Activated T-helper 1 cell treated with anti-CD3 and anti-CD28 coated beads, Interleukin-12 subunit alpha, Interleukin-12 subunit beta, Interleukin-2, Interleukin-4 antibody, amounts not matched to agents 30 ng/mL and 10 ng/mL and 1 ng/mL, durations not matched to agents 14 hours and 24 hours and 36 hours (primary cell): ENCODE results near the gene PPP5C. TPM values are rescaled to one million over a fixed set of nuclear protein-coding genes. Genes with fewer than 3 reads are reported as not detected.

Experiments used
- DNase-seq: peaks from one replicate; pipeline ENCODE4 v3.0.0; 2021; ENCODE audit warnings: low spot score
- H3K27ac Mint-ChIP-seq: one replicate; pipeline ENCODE4 v1.8.0; 2021; ENCODE audit warnings: mild to moderate bottlenecking, mixed read lengths
- H3K27me3 Mint-ChIP-seq: one replicate; pipeline ENCODE4 v1.8.0; 2022; ENCODE audit warnings: mild to moderate bottlenecking, moderate library complexity, mixed read lengths; ENCODE audit not compliant: insufficient read depth
- H3K36me3 Mint-ChIP-seq: one replicate; pipeline ENCODE4 v1.8.0; 2021; ENCODE audit warnings: low read depth, mixed read lengths
- H3K4me1 Mint-ChIP-seq: one replicate; pipeline ENCODE4 v1.8.0; 2021; ENCODE audit warnings: low read depth, mixed read lengths
- H3K4me3 Mint-ChIP-seq: one replicate; pipeline ENCODE4 v1.8.0; 2021; ENCODE audit warnings: mild to moderate bottlenecking, moderate library complexity, mixed read lengths
- H3K9me3 Mint-ChIP-seq: one replicate; pipeline ENCODE4 v1.8.0; 2021; ENCODE audit warnings: mixed read lengths
- intact Hi-C: fragments of 100-400 bp; cut with micrococcal nuclease; formaldehyde crosslinking; loops from one replicate; pipeline ENCODE4 v1.15.1; 2024
- total RNA-seq: library from RNA; stranded (reverse); gene quantifications from 2 replicates; pipeline ENCODE4 v1.2.3, GENCODE V29; 2022

Gene PPP5C
- total RNA-seq, 1 donor from 2014 or later, result 160 TPM

DNA sequence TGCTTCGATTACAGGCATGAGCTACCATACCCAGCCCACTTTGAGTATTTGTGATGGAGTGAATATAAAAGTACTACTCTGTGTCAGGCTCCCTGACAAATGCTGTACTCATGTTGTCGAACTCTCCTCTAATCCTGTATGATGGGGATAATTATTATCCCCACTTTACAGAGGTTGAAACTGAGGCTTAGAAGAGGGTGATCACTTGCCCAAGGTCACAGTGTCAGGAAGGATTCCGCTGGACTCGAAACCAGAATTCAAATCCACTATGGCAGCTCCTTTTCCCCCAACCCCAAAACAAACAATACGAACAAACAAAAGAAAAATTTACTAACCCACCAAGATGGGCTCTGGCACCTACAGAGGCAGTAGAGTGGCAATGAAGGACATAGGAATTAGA is 1.7 kb upstream of the PPP5C start:
- peaks cover 21% of the 10 kb centered on the region for H3K36me3 Mint-ChIP-seq
- no peak for DNase-seq
- H3K4me1 Mint-ChIP-seq, result peaks cover 30% of the 10 kb centered on the region
- intact Hi-C loops, result loop anchor here (5.0 to 10.0 kb wide), 2 partner anchors 460 to 483 kb away; partner anchors contain the start of genes FOXA3, IRF2BP1 and SYMPK
- H3K4me3 Mint-ChIP-seq, result no peak overlapping the region
- no peak overlapping the region for H3K27ac Mint-ChIP-seq
- peaks cover 26% of the 10 kb centered on the region for H3K27me3 Mint-ChIP-seq
- no peaks in the 10 kb centered on the region for H3K9me3 Mint-ChIP-seq

DNA sequence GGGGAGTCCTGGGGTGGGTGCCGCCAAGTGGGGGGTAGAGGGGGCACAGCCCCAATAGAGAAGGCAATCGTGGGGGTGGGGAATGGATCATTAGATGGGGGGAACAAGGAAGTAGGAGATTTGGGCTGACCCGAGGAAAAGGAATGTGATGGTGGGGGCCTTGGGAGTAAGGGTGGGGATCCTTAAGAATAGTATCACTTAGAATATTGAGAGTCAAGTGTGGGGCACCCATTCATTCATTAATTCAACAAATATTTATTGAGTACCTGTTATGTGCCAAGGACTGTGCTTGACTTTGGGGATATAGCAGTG is 641 bp downstream of the PPP5C start:
- H3K9me3 Mint-ChIP-seq, result no peaks in the 10 kb centered on the region
- H3K4me1 Mint-ChIP-seq, result peaks cover 51% of the 10 kb centered on the region
- peaks cover 27% of the 10 kb centered on the region for H3K36me3 Mint-ChIP-seq
- peaks cover 12% of the 10 kb centered on the region for H3K27me3 Mint-ChIP-seq
- H3K4me3 Mint-ChIP-seq, result peak overlapping the region; percentile 94
- DNase-seq, result no peak
- intact Hi-C loops, result loop anchor here (1.0 to 10.0 kb wide), 5 partner anchors 15 to 485 kb away; partner anchors contain the start of genes CCDC61, FOXA3, IRF2BP1 and SYMPK
- H3K27ac Mint-ChIP-seq, result peak overlapping the region; percentile 93

DNA sequence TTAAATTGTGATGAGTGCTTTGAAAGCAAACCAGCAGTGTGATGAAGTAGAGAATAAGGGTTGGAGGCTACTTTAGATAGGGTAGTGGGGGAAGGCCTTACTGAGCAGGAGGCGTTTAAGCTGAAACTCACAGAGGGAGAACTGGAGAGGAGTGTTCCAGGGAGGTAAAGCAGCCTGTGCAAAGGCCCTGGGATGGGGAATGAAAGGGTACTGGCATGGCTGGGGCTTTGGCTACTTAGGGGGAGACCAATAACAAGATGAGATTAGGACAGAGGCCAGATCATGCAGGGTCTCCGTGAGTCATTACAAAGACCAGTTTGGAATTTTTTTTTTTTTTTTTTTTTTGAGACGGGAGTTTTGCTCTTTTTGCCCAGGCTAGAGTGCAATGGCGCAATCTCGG is 1.1 kb downstream of the PPP5C start:
- H3K4me1 Mint-ChIP-seq, result peaks cover 51% of the 10 kb centered on the region

DNA sequence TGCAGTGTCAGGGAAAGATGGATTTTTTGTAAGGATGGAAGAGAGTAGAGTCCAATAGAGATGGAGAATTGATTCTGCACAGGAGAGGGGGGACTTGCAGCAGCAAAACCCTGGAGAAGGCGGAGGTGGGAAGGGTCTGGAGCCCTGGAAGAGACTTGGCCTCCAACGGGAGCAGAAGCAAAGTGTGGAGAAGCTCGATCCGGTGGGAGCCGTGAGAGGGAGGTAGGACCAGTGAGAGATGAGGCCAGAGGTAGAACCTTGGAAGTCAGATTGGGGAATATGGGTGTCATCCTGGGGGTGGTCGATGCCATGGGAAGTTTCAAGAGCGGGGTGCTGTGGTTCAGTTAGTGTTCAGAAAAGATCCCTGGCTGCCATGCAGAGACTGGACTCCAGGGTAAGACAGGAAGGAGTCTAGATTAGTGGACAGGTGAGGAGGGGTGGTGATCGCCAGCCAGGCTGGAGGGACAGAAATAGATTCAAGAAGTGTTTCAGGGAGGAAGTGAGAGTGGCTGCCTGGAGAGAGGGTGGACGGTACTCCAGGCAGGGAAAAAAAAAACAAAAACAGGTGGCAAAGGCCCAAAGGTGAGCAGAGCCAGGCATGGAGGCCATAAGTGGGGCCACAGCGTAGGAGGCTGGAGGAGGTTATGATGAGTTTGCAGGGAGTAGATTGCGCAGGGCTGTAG is 2.6 kb downstream of the PPP5C start:
- intact Hi-C loops, result loop anchor here (5.0 to 10.0 kb wide), 2 partner anchors 465 to 487 kb away; partner anchors contain the start of genes FOXA3, IRF2BP1 and SYMPK
- peaks cover 34% of the 10 kb centered on the region for H3K36me3 Mint-ChIP-seq
- peaks cover 51% of the 10 kb centered on the region for H3K4me1 Mint-ChIP-seq
- no peaks in the 10 kb centered on the region for H3K27me3 Mint-ChIP-seq
- no peak for DNase-seq
- peak overlapping the region; percentile 98 for H3K27ac Mint-ChIP-seq
- H3K4me3 Mint-ChIP-seq, result peak overlapping the region; percentile 94
- H3K9me3 Mint-ChIP-seq, result no peaks in the 10 kb centered on the region

More for the DNA sequence above, 1.1 kb downstream of the PPP5C start:
- Mint-ChIP-seq H3K27ac (peak overlapping the region; percentile 93), H3K36me3 (peaks cover 29% of the 10 kb centered on the region), H3K27me3 (peaks cover 8% of the 10 kb centered on the region), H3K4me3 (peak overlapping the region; percentile 94), H3K9me3 (no peaks in the 10 kb centered on the region)
- intact Hi-C loops, result loop anchor here (1.0 to 10.0 kb wide), 5 partner anchors 14 to 486 kb away; partner anchors contain the start of genes CCDC61, FOXA3, IRF2BP1 and SYMPK
- DNase-seq, result no peak

DNA sequence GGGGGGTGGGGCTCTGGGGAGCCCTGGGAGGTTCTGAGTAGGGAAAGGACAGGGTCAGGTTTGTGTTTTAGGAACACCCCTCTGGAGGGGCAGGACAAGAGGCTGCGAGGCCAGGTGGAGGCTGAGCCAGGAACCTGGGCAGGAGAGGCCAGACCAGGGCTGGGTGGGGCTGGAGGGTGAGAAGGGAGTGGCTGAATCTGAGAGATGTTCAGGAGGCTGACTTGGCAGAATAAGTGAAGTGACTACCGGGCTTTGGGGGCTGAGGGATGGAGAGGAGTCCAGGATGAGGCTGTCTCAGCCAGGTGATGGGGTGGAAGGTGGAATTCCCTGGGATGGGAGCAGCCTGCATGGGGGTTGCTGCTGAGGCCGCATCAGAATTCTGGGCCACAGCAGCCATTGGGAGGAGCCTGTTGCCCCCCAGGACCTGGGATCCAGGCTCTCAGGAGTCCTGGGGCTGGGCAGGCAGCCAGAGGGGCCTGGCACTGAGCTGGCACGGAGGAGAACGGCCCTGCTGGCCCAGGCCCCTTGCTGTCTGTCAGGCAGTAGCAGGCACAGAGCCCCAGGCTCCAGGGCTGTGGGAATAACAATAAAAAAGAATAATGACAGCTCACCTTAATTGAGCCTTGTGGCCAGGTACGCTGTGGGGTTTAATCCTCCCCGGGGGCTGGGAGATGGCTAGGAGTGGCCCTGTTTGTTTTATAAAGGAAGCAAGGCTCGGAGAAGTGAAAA is 3.3 kb downstream of the PPP5C start:
- intact Hi-C loops, result loop anchor here (2.0 kb wide), 1 partner anchor 21 kb away; no protein-coding TSS in a partner anchor
- H3K27me3 Mint-ChIP-seq, result no peaks in the 10 kb centered on the region
- DNase-seq, result no peak
- peak overlapping the region; percentile 94 for H3K4me3 Mint-ChIP-seq
- peaks cover 57% of the 10 kb centered on the region for H3K4me1 Mint-ChIP-seq
- H3K27ac Mint-ChIP-seq, result peak overlapping the region; percentile 98
- no peaks in the 10 kb centered on the region for H3K9me3 Mint-ChIP-seq
- peaks cover 42% of the 10 kb centered on the region for H3K36me3 Mint-ChIP-seq

DNA sequence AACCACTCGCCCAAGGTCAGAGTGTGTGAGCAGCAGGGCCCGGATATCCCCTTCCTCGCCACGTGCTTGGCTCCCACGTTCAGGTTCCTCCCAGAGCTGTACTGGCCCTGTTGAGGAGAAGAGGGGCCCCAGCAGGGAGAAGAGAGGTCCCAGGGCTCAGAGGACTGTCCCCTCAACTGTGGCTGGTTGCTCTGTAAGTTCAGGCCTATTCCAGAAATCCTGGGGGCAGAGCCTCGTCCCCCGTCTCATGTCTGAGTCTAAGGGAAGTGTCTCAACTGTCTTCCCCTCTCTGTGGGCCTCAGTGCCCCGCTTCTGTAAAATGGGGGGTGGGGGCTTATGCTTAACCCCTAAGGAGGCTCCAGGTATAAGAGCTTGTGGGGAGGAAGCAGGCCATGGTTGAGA is 3.9 kb downstream of the PPP5C start:
- Mint-ChIP-seq H3K27ac (peak overlapping the region; percentile 98), H3K4me1 (peaks cover 62% of the 10 kb centered on the region), H3K36me3 (peaks cover 47% of the 10 kb centered on the region), H3K27me3 (no peaks in the 10 kb centered on the region), H3K4me3 (peak overlapping the region; percentile 94), H3K9me3 (no peaks in the 10 kb centered on the region)
- no peak for DNase-seq
- intact Hi-C loops, result loop anchor here (2.0 kb wide), 1 partner anchor 20 kb away; no protein-coding TSS in a partner anchor

DNA sequence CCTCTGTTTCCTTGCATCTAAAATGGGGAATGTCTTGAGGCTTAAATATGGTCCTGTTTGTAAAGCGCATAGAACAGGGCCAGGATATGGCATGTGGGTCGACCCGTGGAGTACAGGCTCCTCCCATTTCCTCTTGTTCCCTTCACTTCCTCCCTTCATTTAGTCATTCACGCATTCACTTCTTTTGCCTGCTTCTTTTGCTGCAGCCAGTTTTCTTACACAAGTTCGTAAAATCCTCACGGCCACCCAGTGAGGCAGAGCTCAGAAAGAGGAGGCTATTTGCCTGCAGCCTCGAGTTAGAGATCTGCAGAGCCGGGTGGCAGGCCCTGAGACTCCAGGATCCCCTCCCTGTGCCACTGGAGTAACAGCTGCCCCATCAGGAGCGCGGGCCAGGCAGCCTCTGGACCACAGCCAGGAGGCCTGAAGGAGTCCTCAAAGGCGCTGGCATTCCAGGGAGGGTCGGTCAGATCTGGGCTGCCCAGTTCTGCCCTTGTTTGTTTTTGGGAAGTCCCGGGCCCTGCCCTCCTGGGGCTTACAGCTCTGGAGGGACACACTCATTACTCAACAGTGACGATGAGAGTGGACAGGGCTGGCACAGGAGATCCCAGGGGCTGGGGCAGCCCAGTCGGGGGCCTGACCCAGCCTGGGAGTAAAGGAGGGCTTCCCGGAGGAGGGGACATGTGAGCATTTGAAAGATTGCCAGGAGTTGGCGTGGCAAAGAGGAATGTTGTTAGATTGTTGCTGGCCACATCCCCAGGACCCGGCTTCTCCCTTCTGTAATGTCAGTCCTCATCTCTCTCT is 4.6 kb downstream of the PPP5C start:
- H3K27me3 Mint-ChIP-seq, result no peaks in the 10 kb centered on the region
- peaks cover 48% of the 10 kb centered on the region for H3K36me3 Mint-ChIP-seq
- intact Hi-C loops, result loop anchor here (2.0 kb wide), 1 partner anchor 19 kb away; no protein-coding TSS in a partner anchor
- H3K9me3 Mint-ChIP-seq, result no peaks in the 10 kb centered on the region
- no peak for DNase-seq
- peak overlapping the region; percentile 94 for H3K4me3 Mint-ChIP-seq
- H3K4me1 Mint-ChIP-seq, result peaks cover 69% of the 10 kb centered on the region
- peak overlapping the region; percentile 98 for H3K27ac Mint-ChIP-seq

DNA sequence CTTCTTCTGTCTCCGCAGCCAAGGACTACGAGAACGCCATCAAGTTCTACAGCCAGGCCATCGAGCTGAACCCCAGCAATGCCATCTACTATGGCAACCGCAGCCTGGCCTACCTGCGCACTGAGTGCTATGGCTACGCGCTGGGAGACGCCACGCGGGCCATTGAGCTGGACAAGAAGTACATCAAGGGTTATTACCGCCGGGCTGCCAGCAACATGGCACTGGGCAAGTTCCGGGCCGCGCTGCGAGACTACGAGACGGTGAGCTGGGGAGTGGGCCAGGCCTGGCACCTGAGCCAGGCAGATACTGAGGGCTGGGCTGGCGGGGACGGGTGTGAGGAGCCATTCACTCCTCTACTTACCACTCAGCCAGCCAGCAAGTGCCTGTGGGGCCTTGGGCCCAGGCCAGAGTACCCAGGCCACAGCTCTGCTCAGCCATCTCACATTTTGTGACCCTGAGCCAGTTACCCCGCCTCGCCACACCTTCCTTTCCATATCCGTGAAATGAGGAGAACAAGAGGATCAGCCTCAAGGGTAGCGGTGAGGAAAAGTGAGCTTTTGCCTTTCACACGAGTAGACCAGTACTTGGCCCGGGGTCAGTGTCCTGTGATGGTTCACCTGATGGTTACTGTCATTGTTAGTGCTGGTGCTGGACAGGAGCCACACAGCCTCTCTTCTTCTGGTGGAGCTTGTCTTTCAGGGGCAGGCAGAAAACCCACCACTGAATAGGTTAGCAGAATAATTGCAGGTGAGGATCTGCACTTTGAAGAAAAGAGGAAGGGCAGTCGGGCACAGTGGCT is 7.0 kb downstream of the PPP5C start:
- H3K27ac Mint-ChIP-seq, result no peak overlapping the region
- DNase-seq, result no peak
- H3K4me3 Mint-ChIP-seq, result no peak overlapping the region
- intact Hi-C loops, result no loop called here
- no peaks in the 10 kb centered on the region for H3K27me3 Mint-ChIP-seq
- H3K4me1 Mint-ChIP-seq, result peaks cover 63% of the 10 kb centered on the region
- no peaks in the 10 kb centered on the region for H3K9me3 Mint-ChIP-seq
- H3K36me3 Mint-ChIP-seq, result peaks cover 46% of the 10 kb centered on the region

DNA sequence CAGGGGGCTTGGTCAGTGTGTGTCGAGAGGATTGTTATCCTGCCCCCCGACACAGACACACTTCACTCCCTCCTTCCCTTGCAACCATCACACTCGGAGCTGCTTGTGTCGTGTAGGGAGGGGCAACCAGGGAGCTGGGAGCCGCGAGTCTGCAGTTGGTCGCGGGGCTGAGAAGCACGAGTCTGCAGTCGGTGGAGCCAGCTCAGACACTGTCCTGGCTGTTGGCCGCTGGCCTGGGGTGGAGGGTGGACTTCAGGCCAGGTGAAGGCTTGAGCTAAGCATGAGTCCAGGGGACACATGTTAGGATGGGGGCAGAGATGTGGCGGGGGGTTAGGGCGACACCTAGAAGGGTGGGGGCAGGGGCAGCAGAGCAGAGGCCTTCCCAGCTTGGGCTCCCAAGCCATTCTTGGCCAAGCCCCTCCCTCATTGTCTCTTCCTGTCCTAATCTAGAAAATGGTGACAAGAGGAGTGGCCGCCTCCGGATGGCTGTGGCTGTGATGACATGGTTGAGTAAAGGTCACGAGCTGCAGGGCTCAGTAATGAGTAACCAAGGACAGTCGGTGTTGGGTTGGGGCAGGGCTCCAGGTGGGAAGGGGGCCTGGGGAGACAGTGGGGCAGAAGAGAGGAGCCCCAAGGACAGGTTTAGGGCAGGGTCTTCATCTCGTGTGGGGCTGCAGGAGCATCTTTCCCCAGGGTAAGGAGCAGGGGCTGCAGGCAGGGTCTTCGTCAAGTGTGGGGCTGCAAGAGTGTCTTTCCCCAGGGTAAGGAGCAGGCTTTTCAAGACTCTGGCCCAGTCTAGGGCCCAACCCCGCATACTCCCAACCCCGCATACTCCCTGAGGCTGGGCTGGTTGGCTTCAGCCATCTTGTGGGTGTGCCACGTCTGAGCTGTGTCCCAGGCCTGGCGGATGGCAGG is 8.6 kb downstream of the PPP5C start:
- Mint-ChIP-seq H3K27me3 (no peaks in the 10 kb centered on the region), H3K4me3 (peak overlapping the region; percentile 20), H3K36me3 (peaks cover 37% of the 10 kb centered on the region), H3K27ac (peak overlapping the region; percentile 84), H3K4me1 (peaks cover 49% of the 10 kb centered on the region), H3K9me3 (no peaks in the 10 kb centered on the region)
- no peak for DNase-seq
- intact Hi-C loops, result no loop called here

DNA sequence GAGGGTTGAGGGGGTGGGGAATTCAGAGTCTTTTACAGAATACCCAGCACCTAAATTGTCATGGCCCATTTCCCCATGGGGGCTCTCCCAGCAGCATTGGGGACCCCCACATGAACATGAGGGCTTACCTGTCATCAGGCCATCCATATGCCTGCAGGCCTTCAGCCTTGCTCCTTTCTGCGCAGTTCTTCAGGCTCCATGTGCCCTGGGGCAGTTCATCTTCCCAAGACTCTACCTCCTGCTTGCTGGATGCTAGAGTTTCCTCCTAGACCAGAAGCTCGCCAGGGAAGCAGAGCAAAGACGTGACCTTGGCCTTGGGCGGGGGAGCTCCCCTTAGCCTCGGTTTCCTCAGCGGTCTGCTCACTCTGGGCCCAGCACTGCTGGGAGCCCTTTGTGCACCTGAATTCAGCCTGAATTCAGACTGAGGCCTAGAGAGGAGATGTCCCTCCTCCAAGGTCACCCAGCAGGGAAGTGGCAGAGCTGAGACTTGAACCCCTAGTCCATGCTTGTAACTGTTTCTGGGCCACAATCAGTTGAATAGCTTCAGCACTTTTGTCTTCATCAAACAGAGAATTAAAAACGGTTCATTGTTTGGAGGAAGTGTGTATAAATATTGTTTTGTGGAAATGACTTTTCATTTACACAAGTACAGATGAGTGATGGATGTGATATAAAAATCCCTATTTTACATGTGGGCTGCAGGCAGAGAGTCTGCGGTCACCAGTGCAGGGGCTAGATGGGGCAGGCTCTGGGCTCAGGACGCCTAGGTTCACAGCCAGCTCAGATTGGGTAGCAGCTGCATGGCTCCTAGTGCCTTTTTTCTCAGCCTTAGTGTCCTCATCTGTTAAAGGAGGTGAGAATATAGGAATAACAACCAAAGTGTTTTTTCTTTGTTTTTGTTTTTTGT is 9.5 kb downstream of the PPP5C start:
- Mint-ChIP-seq H3K36me3 (peaks cover 33% of the 10 kb centered on the region), H3K27ac (no peak overlapping the region), H3K9me3 (no peaks in the 10 kb centered on the region), H3K27me3 (no peaks in the 10 kb centered on the region), H3K4me1 (peaks cover 40% of the 10 kb centered on the region), H3K4me3 (no peak overlapping the region)
- intact Hi-C loops, result no loop called here
- no peak for DNase-seq
